HepG2 (cell line): ENCODE results near the gene CACNB4. TPM values are rescaled to one million over a fixed set of nuclear protein-coding genes. Genes with fewer than 3 reads are reported as not detected.
A peak's percentile ranks its signal among the peaks of the same experiment; 100 is the strongest.

Experiments
- BATF2 ChIP-seq: sonication (generic); formaldehyde crosslinking; IDR thresholded peaks from 2 replicates; pipeline ENCODE4 v1.8.0; 2022; ENCODE audit warnings: mild to moderate bottlenecking, missing genetic modification reagents, moderate library complexity
- FOXO4 ChIP-seq: sonication (generic); formaldehyde crosslinking; conservative IDR thresholded peaks from 2 replicates; pipeline ENCODE4 v1.8.1; 2023; ENCODE audit warnings: missing genetic modification reagents
- KDM4B ChIP-seq: sonication (generic); formaldehyde crosslinking; IDR thresholded peaks from 2 replicates; pipeline ENCODE4 v1.4.0; 2020; ENCODE audit warnings: missing genetic modification reagents
- PAF1 ChIP-seq: IDR thresholded peaks from 2 replicates; pipeline ENCODE4 v1.6.1; 2016; ENCODE audit warnings: missing genetic modification reagents, missing compliant biosample characterization
- ZBTB10 ChIP-seq: sonication (generic); formaldehyde crosslinking; IDR thresholded peaks from 2 replicates; pipeline ENCODE4 v1.4.0; 2020; ENCODE audit warnings: missing genetic modification reagents, borderline replicate concordance
- ZMAT3 ChIP-seq: sonication (generic); formaldehyde crosslinking; conservative IDR thresholded peaks from 2 replicates; pipeline ENCODE4 v1.7.0; 2021; ENCODE audit warnings: missing genetic modification reagents
- ZNF12 ChIP-seq: sonication (generic); formaldehyde crosslinking; IDR thresholded peaks from 2 replicates; pipeline ENCODE4 v1.5.0; 2020; ENCODE audit warnings: missing genetic modification reagents
- ZNF318 ChIP-seq: sonication (generic); formaldehyde crosslinking; IDR thresholded peaks from 2 replicates; pipeline ENCODE4 v1.4.0; 2020; ENCODE audit warnings: mild to moderate bottlenecking, missing genetic modification reagents
- ZNF382 ChIP-seq: sonication (generic); formaldehyde crosslinking; IDR thresholded peaks from 2 replicates; pipeline ENCODE4 v1.5.0; 2020; ENCODE audit warnings: missing genetic modification reagents, mild to moderate bottlenecking, borderline replicate concordance
- ZNF564 ChIP-seq: sonication (generic); formaldehyde crosslinking; IDR thresholded peaks from 2 replicates; pipeline ENCODE4 v1.8.1; 2023; ENCODE audit warnings: mild to moderate bottlenecking, missing genetic modification reagents
- ZNF770 ChIP-seq: sonication (generic); formaldehyde crosslinking; IDR thresholded peaks from 2 replicates; pipeline ENCODE4 v1.5.0; 2020; ENCODE audit warnings: mild to moderate bottlenecking, missing genetic modification reagents
- ZSCAN25 ChIP-seq: sonication (generic); formaldehyde crosslinking; IDR thresholded peaks from 2 replicates; pipeline ENCODE4 v1.8.0; 2022; ENCODE audit warnings: mild to moderate bottlenecking, missing genetic modification reagents
- polyA plus RNA-seq, 8 experiments: library from polyadenylated mRNA; depleted of rRNA in 3 of 8; stranded (reverse) in 7 of 8; unstranded in 1 of 8; fragments of >200 nt; fragmentation: Illumina TruSeq in 4 of 8; extraction: Trizol in 4 of 8; gene quantifications; 2 replicates each; pipeline versions ENCODE4 v1.2.1 to v1.2.3, GENCODE V29; 2011 to 2016; ENCODE audit warnings: low read depth in 4 of 8, missing spikeins in 1 of 8, mixed read lengths in 1 of 8; ENCODE audit not compliant: insufficient read depth in 1 of 8
- total RNA-seq, 5 experiments: library from RNA; depleted of rRNA; stranded (reverse); fragments of >200 nt; fragmentation: Illumina TruSeq; extraction: Trizol; gene quantifications; 2 replicates each; pipeline ENCODE4 v1.2.3, GENCODE V29; 2016; ENCODE audit warnings: low read depth in 1 of 5

The CACNB4 gene
- total and polyA plus RNA-seq, 2 of the 13 experiments (the other 11 are each of a cell fraction or from before 2014, with no cell fraction given): 5.1 to 14.3 TPM

GRCh38 chr2:151828143-151828889 lies 270.5 kb downstream of the CACNB4 start, which contains the start of gene ARL5A (continued):
- no peak for TF ChIP-seq ZBTB10
- no peak; the same call in none of the 2 replicates for TF ChIP-seq ZNF318 (CRISPR knock-in tag)
- no peak for TF ChIP-seq ZNF564 (CRISPR knock-in tag)
- peak; percentile 71 for TF ChIP-seq ZNF770 (CRISPR knock-in tag)
- peak; percentile 43; the same call in 1 of the 2 replicates for TF ChIP-seq ZSCAN25 (CRISPR knock-in tag)
- no peak for TF ChIP-seq KDM4B (CRISPR knock-in tag)
- no peak for TF ChIP-seq ZNF382 (CRISPR knock-in tag)
- no peak for TF ChIP-seq BATF2 (CRISPR knock-in tag)
- no peak for TF ChIP-seq PAF1 (CRISPR knock-in tag)
- peak; percentile 26; the same call in 1 of the 2 replicates for TF ChIP-seq ZNF12 (CRISPR knock-in tag)
- 0 out of 2 replicates have a peak, but pooled peaks have one; percentile 26 for TF ChIP-seq FOXO4 (CRISPR knock-in tag)
- TF ChIP-seq ZMAT3 (CRISPR knock-in tag): no peak
